Fibroblast of lung (primary cell): Measurements from ENCODE around the gene SETBP1.

ENCODE experiments used
- CTCF ChIP-seq, 2 donors: IDR thresholded peaks in 1 of 2; conservative IDR thresholded peaks in 1 of 2; 1 replicate in 1 of 2; 2 replicates in 1 of 2; pipeline ENCODE4 v1.5.1; 2011 to 2012; ENCODE audit warnings: low read length in 2 of 2, control low read depth in 1 of 2, inconsistent platforms in 1 of 2, low read depth in 1 of 2, mild to moderate bottlenecking in 1 of 2
- EZH2 ChIP-seq: IDR thresholded peaks from 2 replicates; pipeline ENCODE4 v1.5.1; 2012; ENCODE audit warnings: low read length, control low read depth, mild to moderate bottlenecking; ENCODE audit errors: missing control alignments

- TF ChIP-seq EZH2 (no peak), CTCF (conservative IDR thresholded peaks at IDR 0.05 in 1 of 2, IDR thresholded peaks at IDR 0.05 in 1 of 2; ENCODE audit: low read depth in 1 of 2, low read length in 2 of 2) (no peak)
These were observed 379.0 kb downstream of the SETBP1 start for GRCh38 chr18:45059695-45060094.
